OCI-LY7 (cell line): Measurements from ENCODE around the gene AGER. TPM values are rescaled to one million over a fixed set of nuclear protein-coding genes. Genes with fewer than 3 reads are reported as not detected.

Experiments
- BruUV-seq: library from RNA; stranded (reverse); fragments of 400-500 nt; replicated peaks from 2 replicates; lab custom pipeline; 2021; lab: Mats Ljungman, UMichigan
- CTCF ChIA-PET: fragments of 300-600 bp; sonication (Branson Sonifier 250); formaldehyde crosslinking; loops from one replicate; lab custom pipeline; 2022; ENCODE audit warnings: antibody characterized with exemption; ENCODE audit not compliant: unreplicated experiment; lab: Charles Lee
- POLR2A ChIA-PET: fragments of 300-600 bp; sonication (Branson Sonifier 250); formaldehyde crosslinking; loops from one replicate; lab custom pipeline; 2022; ENCODE audit warnings: antibody characterized with exemption; lab: Charles Lee
- DNase-seq: peaks from one replicate; pipeline ENCODE4 v3.0.0-alpha.2; 2015; ENCODE audit warnings: low spot score
- H2AFZ ChIP-seq: fragments of 200-600 bp; sonication (generic), shearing (Covaris generic); 2 replicates; pipeline ENCODE4 v1.6.1; 2014; ENCODE audit warnings: mild to moderate bottlenecking, antibody characterized with exemption, low read length, moderate library complexity
- H3K27ac ChIP-seq: fragments of 200-600 bp; sonication (generic); 2 replicates; pipeline ENCODE4 v1.5.1; 2014; ENCODE audit warnings: mixed run types, low read depth, mild to moderate bottlenecking, moderate library complexity, low read length, inconsistent platforms; ENCODE audit not compliant: poor library complexity, severe bottlenecking
- H3K36me3 ChIP-seq: fragments of 200-600 bp; sonication (generic); 2 replicates; pipeline ENCODE4 v1.6.1; 2014; ENCODE audit warnings: mild to moderate bottlenecking, antibody characterized with exemption, low read length, moderate library complexity, mixed read lengths; ENCODE audit not compliant: insufficient read depth
- H3K4me1 ChIP-seq: fragments of 200-600 bp; sonication (generic); 2 replicates; pipeline ENCODE4 v1.5.1; 2014; ENCODE audit warnings: mild to moderate bottlenecking, low read length; ENCODE audit not compliant: insufficient read depth, poor library complexity, severe bottlenecking
- H3K4me2 ChIP-seq: fragments of 200-600 bp; sonication (generic); 2 replicates; pipeline ENCODE4 v1.6.1; 2014; ENCODE audit warnings: mild to moderate bottlenecking, low read length
- H3K4me3 ChIP-seq: fragments of 200-600 bp; sonication (generic); 2 replicates; pipeline ENCODE4 v1.5.1; 2014; ENCODE audit warnings: mild to moderate bottlenecking, low read depth, low read length; ENCODE audit not compliant: poor library complexity, severe bottlenecking
- H3K79me2 ChIP-seq: fragments of 200-600 bp; sonication (generic); 2 replicates; pipeline ENCODE4 v1.6.1; 2016; ENCODE audit warnings: low read depth, mild to moderate bottlenecking, low read length, moderate library complexity, mixed read lengths; ENCODE audit not compliant: insufficient read depth
- H3K9me2 ChIP-seq: fragments of 200-600 bp; sonication (generic); 2 replicates; pipeline ENCODE4 v1.6.1; 2016; ENCODE audit warnings: mild to moderate bottlenecking, low read length, mixed read lengths; ENCODE audit not compliant: insufficient read depth
- H3K9me3 ChIP-seq: fragments of 200-600 bp; sonication (generic); 2 replicates; pipeline ENCODE4 v1.6.1; 2014; ENCODE audit warnings: mild to moderate bottlenecking, mixed run types, low read length, mixed read lengths
- H4K20me1 ChIP-seq: fragments of 200-600 bp; sonication (generic); 2 replicates; pipeline ENCODE4 v1.6.1; 2014; ENCODE audit warnings: mild to moderate bottlenecking, antibody characterized with exemption, low read length, moderate library complexity, mixed read lengths; ENCODE audit not compliant: insufficient read depth
- EZH2phosphoT487 ChIP-seq: fragments of 200-600 bp; sonication (generic); IDR thresholded peaks from 2 replicates; pipeline ENCODE4 v1.6.1; 2018; ENCODE audit warnings: low read depth, borderline replicate concordance, mild to moderate bottlenecking, mixed run types, antibody characterized with exemption, low read length, moderate library complexity, mixed read lengths
- intact Hi-C: fragments of 100-400 bp; cut with micrococcal nuclease; formaldehyde crosslinking; loops from one replicate; pipeline ENCODE4 v1.10.0; 2022; ENCODE audit not compliant: unreplicated experiment
- total RNA-seq, 2 experiments: library from RNA; depleted of rRNA in 1 of 2; stranded (reverse); fragments of >200 nt in 1 of 2; shearing (Covaris generic) in 1 of 2; gene quantifications; 2 replicates each; pipeline ENCODE4 v1.2.3, GENCODE V29; 2014 to 2022
- TF ChIP-seq, protein P1 (sequence below): fragments of 200-600 bp; sonication (generic); conservative IDR thresholded peaks from 2 replicates; pipeline ENCODE4 v1.5.1; 2014; ENCODE audit warnings: mild to moderate bottlenecking, antibody characterized with exemption, low read length, moderate library complexity, mixed read lengths

The AGER gene
- total RNA-seq, 2 experiments from 2014 or later, result 6.7 to 26.9 TPM

DNA sequence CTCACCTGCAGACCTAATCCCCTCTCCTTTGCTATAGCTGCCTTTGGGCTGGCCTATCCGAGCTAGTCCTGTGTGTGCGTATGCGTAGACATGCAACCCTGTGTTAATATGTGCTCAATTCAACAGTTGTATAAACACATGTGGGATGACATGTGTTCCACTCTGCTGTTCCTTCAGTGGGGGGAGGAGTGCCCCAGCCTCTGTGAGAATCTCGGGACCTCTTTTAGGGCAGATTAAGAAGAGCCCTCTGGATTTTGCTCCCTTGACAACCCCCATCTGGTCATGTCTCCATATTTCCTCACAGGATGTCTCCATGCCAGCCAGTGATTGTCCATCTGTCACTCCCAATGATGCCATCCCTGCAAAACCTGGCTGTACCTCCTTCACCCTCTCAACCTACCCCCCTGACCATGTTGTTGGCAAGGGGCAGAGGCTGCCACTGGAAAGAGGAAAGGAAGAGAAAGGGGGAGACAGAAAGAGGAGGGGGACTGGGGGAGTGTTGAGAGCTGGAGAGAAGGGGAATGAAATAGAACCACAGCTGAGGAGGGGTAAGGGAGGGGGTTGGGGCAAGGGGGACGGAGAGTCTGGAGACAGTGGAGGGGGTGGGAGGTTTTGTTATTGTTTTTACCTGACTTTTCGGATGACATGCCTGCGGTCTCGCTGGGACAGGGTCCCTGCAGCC, 32.7 kb downstream of the AGER start:
- POLR2A ChIA-PET, result no interaction called here
- peaks cover 23% of the 10 kb centered on the region for H3K4me1 ChIP-seq

DNA sequence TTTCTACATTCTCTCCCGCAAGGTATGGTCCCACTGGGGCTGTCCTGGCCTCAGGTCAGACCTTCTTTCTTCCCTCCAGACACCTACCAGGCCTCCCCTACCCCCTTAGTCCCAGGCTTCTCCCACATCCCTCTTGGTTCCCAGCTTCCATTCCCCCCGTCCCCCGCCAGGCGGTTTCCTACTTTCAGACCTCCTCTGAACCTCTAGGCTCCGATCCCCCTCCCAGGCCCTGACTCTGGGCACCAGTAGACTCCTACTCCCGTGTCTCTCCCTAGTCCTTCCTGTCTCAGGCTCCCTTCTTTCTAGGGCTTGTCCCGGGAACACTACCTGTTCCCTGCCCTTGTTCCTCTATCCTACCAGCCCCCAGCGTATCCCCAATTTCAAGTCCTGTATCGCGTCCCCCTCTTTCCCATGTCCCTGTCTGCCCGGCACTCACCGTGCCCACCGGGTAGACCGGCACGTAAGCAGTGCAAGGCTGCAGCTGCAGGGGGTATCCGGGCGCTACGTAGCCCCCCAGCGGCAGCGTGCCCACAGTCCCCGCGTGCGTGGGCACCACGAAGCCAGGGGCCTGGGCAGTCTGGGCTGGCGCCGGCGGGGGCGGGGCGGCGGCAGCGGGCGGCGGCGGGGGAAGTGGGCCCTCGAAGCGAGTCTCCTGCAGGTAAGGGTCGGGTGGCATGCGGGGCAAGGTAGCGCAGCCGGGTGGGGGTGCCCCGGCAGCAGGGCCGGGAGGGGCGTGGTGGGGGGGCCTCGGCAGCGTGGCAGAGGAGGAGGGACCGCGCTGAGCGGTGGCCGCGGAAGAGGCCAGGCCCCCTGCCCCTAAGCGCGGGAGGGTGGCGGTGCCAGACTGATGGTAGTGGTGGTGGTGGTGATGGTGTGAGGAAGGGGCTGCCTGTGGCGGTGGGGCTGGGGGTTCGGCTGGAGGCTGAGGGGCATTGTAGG, 33.9 kb downstream of the AGER start:
- Histone ChIP-seq H3K27ac (no peak overlapping the region), H3K36me3 (no peaks in the 10 kb centered on the region), H2AFZ (no peak overlapping the region), H3K4me1 (peaks cover 16% of the 10 kb centered on the region), H4K20me1 (no peaks in the 10 kb centered on the region), H3K79me2 (no peaks in the 10 kb centered on the region; the same call in 1 of the 2 replicates), H3K4me3 (no peak overlapping the region), H3K9me3 (no peaks in the 10 kb centered on the region), H3K4me2 (no peak overlapping the region), H3K9me2 (no peaks in the 10 kb centered on the region)
- DNase-seq, result no peak
- ChIA-PET POLR2A (no interaction called here), CTCF (no interaction called here)
- TF ChIP-seq, protein P1, sequence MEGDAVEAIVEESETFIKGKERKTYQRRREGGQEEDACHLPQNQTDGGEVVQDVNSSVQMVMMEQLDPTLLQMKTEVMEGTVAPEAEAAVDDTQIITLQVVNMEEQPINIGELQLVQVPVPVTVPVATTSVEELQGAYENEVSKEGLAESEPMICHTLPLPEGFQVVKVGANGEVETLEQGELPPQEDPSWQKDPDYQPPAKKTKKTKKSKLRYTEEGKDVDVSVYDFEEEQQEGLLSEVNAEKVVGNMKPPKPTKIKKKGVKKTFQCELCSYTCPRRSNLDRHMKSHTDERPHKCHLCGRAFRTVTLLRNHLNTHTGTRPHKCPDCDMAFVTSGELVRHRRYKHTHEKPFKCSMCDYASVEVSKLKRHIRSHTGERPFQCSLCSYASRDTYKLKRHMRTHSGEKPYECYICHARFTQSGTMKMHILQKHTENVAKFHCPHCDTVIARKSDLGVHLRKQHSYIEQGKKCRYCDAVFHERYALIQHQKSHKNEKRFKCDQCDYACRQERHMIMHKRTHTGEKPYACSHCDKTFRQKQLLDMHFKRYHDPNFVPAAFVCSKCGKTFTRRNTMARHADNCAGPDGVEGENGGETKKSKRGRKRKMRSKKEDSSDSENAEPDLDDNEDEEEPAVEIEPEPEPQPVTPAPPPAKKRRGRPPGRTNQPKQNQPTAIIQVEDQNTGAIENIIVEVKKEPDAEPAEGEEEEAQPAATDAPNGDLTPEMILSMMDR, result no peak
- no peak for TF ChIP-seq EZH2phosphoT487
- no TSS peak for BruUV-seq
- intact Hi-C loops, result no loop called here

More for the DNA sequence above, 32.7 kb downstream of the AGER start:
- Histone ChIP-seq H4K20me1 (no peaks in the 10 kb centered on the region), H3K9me2 (no peaks in the 10 kb centered on the region), H3K4me2 (no peak overlapping the region), H3K79me2 (no peaks in the 10 kb centered on the region; the same call in 1 of the 2 replicates), H3K27ac (no peak overlapping the region), H3K36me3 (peaks cover 7% of the 10 kb centered on the region), H3K9me3 (no peaks in the 10 kb centered on the region), H3K4me3 (no peak overlapping the region), H2AFZ (no peak overlapping the region)
- no TSS peak for BruUV-seq
- CTCF ChIA-PET, result no interaction called here
- TF ChIP-seq, protein P1, result no peak
- no peak for TF ChIP-seq EZH2phosphoT487
- DNase-seq, result no peak
- intact Hi-C loops, result no loop called here
